Measurements from ENCODE around the gene EZR. TPM values are rescaled to one million over a fixed set of nuclear protein-coding genes. Genes with fewer than 3 reads are reported as not detected.

EZR gene
- total and polyA plus RNA-seq, 2 of the 13 experiments (the other 11 are each of a cell fraction or from before 2014, with no cell fraction given), result 34.7 to 60.3 TPM

DNA sequence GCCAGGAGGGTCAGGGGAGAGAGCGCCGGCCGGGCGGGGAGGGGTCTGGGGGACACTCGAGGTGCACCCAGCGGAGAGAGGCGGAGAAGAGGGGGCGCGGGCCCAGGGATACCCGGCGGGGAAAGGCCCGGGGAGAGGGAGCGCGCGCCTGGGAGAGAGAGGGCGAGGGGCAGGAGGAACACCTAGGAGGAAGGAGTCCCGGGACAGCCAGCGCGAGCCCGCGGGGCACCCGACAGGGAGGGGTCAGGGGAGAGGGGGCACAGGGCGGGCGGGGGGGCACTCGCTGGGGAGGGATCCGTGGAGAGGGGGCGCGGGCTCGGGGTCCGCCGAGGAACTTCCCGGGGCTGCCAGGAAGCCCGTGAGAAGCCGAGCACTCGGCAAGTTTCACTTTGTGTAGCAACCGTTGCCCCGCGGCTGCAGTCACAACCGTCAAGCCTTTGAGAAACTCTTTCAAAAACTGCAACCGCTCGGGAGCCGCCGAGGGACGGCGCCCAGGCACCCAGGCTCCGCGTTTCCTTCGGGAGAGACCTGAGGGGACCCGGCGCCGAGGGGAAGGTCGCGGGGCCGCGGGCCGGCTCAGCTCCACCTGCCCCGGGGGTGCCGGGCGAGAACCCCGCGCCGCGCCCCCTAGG, 471 bp downstream of the EZR start (continued):
- TF ChIP-seq, protein P1, sequence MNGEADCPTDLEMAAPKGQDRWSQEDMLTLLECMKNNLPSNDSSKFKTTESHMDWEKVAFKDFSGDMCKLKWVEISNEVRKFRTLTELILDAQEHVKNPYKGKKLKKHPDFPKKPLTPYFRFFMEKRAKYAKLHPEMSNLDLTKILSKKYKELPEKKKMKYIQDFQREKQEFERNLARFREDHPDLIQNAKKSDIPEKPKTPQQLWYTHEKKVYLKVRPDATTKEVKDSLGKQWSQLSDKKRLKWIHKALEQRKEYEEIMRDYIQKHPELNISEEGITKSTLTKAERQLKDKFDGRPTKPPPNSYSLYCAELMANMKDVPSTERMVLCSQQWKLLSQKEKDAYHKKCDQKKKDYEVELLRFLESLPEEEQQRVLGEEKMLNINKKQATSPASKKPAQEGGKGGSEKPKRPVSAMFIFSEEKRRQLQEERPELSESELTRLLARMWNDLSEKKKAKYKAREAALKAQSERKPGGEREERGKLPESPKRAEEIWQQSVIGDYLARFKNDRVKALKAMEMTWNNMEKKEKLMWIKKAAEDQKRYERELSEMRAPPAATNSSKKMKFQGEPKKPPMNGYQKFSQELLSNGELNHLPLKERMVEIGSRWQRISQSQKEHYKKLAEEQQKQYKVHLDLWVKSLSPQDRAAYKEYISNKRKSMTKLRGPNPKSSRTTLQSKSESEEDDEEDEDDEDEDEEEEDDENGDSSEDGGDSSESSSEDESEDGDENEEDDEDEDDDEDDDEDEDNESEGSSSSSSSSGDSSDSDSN (CRISPR knock-in tag; IDR thresholded peaks at IDR 0.05), result peak; percentile 45; the same call in 1 of the 2 replicates
- TF ChIP-seq ZNF317 (CRISPR knock-in tag; IDR thresholded peaks at IDR 0.05) (no peak), NR2F2 (IDR thresholded peaks at IDR 0.05; ENCODE audit: borderline replicate concordance, low read depth) (no peak), ZNF329 (CRISPR knock-in tag; IDR thresholded peaks at IDR 0.05; ENCODE audit: low read depth) (0 out of 2 replicates have a peak, but pooled peaks have one; percentile 0), RFX1 (IDR thresholded peaks at IDR 0.05) (no peak), ZNF234 (CRISPR knock-in tag; conservative IDR thresholded peaks at IDR 0.05) (no peak), GMEB1 (CRISPR knock-in tag; IDR thresholded peaks at IDR 0.05; ENCODE audit: borderline replicate concordance) (no peak), ZNF34 (CRISPR knock-in tag; IDR thresholded peaks at IDR 0.05; ENCODE audit: borderline replicate concordance) (no peak), SETDB1 (CRISPR knock-in tag; IDR thresholded peaks at IDR 0.05; ENCODE audit: borderline replicate concordance) (no peak), LCORL (IDR thresholded peaks at IDR 0.05) (no peak), LCORL (CRISPR knock-in tag; IDR thresholded peaks at IDR 0.05) (no peak), THRA (CRISPR knock-in tag; IDR thresholded peaks at IDR 0.05; ENCODE audit: borderline replicate concordance) (no peak), ZNF275 (CRISPR knock-in tag; IDR thresholded peaks at IDR 0.05; ENCODE audit: borderline replicate concordance) (no peak), AGO1 (IDR thresholded peaks at IDR 0.05; ENCODE audit: low read depth, low read length, poor library complexity, severe bottlenecking) (no peak), ZNF724P (CRISPR knock-in tag; IDR thresholded peaks at IDR 0.05; ENCODE audit: borderline replicate concordance) (no peak), FLYWCH1 (CRISPR knock-in tag; IDR thresholded peaks at IDR 0.05) (no peak), ATF3 (CRISPR knock-in tag; IDR thresholded peaks at IDR 0.05) (no peak), ZNF207 (IDR thresholded peaks at IDR 0.05; ENCODE audit: borderline replicate concordance) (no peak), TBL1XR1 (IDR thresholded peaks at IDR 0.05; ENCODE audit: borderline replicate concordance, low read length, partially characterized antibody) (no peak)
- TF ChIP-seq, protein P2, sequence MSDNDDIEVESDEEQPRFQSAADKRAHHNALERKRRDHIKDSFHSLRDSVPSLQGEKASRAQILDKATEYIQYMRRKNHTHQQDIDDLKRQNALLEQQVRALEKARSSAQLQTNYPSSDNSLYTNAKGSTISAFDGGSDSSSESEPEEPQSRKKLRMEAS (IDR thresholded peaks at IDR 0.05), result no peak
